ENCODE data around the gene APBB1IP. TPM values are rescaled to one million over a fixed set of nuclear protein-coding genes. Genes with fewer than 3 reads are reported as not detected.
"Not testable (repeated sequence)": the region's sequence is repeated elsewhere in the genome, so short reads cannot be mapped to it uniquely, and the experiment has no call there.

The APBB1IP gene
- total RNA-seq, 4 donors from 2014 or later: 1.0 to 4.5 (median 2.7) TPM

- Histone ChIP-seq H3K4me1 (peaks cover 4% of the 10 kb centered on the region), H3K27me3 (no peaks in the 10 kb centered on the region), H3K9me3 (no peaks in the 10 kb centered on the region), H3K27ac (peak overlapping the region; percentile 79), H3K36me3 (no peaks in the 10 kb centered on the region), H3K4me3 (no peak overlapping the region)
- WGBS: 41% methylated on average over 5 of the region's 5 CpGs
- no peak for TF ChIP-seq EP300 (IDR thresholded peaks at IDR 0.05)
- no peak for TF ChIP-seq POLR2AphosphoS5 (IDR thresholded peaks at IDR 0.05)
- TF ChIP-seq CTCF (IDR thresholded peaks at IDR 0.05): no peak
- no peak for TF ChIP-seq POLR2A (IDR thresholded peaks at IDR 0.05)
- no peak for DNase-seq (ENCODE audit: low spot score in 2 of 2)
Measured at GRCh38 chr10:26485150-26485941, 47.2 kb downstream of the APBB1IP start.

GRCh38 chr10:26486304-26486703, 48.2 kb downstream of the APBB1IP start:
- DNase-seq (ENCODE audit: low spot score in 2 of 2): no peak
- H3K27ac ChIP-seq: peak overlapping the region; percentile 79

GRCh38 chr10:26486990-26487850, 49.1 kb downstream of the APBB1IP start:
- TF ChIP-seq POLR2AphosphoS5 (IDR thresholded peaks at IDR 0.05) (no peak), POLR2A (IDR thresholded peaks at IDR 0.05) (no peak), EP300 (IDR thresholded peaks at IDR 0.05) (no peak), CTCF (IDR thresholded peaks at IDR 0.05) (no peak)
- H3K9me3 ChIP-seq: no peaks in the 10 kb centered on the region
- H3K4me3 ChIP-seq: no peak overlapping the region
- no peak for DNase-seq (ENCODE audit: low spot score in 2 of 2)
- H3K27me3 ChIP-seq: no peaks in the 10 kb centered on the region
- WGBS: 34% methylated on average over 11 of the region's 11 CpGs
- H3K36me3 ChIP-seq: no peaks in the 10 kb centered on the region
- peak overlapping the region; percentile 79 for H3K27ac ChIP-seq
- H3K4me1 ChIP-seq: peaks cover 4% of the 10 kb centered on the region

More at GRCh38 chr10:26486304-26486703, 48.2 kb downstream of the APBB1IP start:
- no peaks in the 10 kb centered on the region for H3K36me3 ChIP-seq
- H3K9me3 ChIP-seq: no peaks in the 10 kb centered on the region
- peaks cover 4% of the 10 kb centered on the region for H3K4me1 ChIP-seq
- WGBS: 31% methylated on average over 7 of the region's 7 CpGs
- no peaks in the 10 kb centered on the region for H3K27me3 ChIP-seq
- no peak overlapping the region for H3K4me3 ChIP-seq
- TF ChIP-seq POLR2A (IDR thresholded peaks at IDR 0.05) (no peak), EP300 (IDR thresholded peaks at IDR 0.05) (no peak), CTCF (IDR thresholded peaks at IDR 0.05) (no peak), POLR2AphosphoS5 (IDR thresholded peaks at IDR 0.05) (no peak)

- 88% methylated on average over 4 of the region's 4 CpGs for WGBS
- TF ChIP-seq POLR2A (IDR thresholded peaks at IDR 0.05): no peak
- no peak for TF ChIP-seq CTCF (IDR thresholded peaks at IDR 0.05)
- TF ChIP-seq EP300 (IDR thresholded peaks at IDR 0.05): no peak
- no peak for TF ChIP-seq POLR2AphosphoS5 (IDR thresholded peaks at IDR 0.05)
- H3K36me3 ChIP-seq: no peaks in the 10 kb centered on the region
- peaks cover 4% of the 10 kb centered on the region for H3K4me1 ChIP-seq
- H3K27ac ChIP-seq: no peak overlapping the region
- no peaks in the 10 kb centered on the region for H3K27me3 ChIP-seq
- DNase-seq (ENCODE audit: low spot score in 2 of 2): no peak
- H3K4me3 ChIP-seq: no peak overlapping the region
- no peaks in the 10 kb centered on the region for H3K9me3 ChIP-seq
Measured at GRCh38 chr10:26488344-26488743, 50.2 kb downstream of the APBB1IP start.

GRCh38 chr10:26489081-26489480, 50.9 kb downstream of the APBB1IP start:
- 78% methylated on average over 5 of the region's 5 CpGs for WGBS
- Histone ChIP-seq H3K27me3 (no peaks in the 10 kb centered on the region), H3K36me3 (no peaks in the 10 kb centered on the region), H3K4me3 (no peak overlapping the region), H3K27ac (no peak overlapping the region), H3K9me3 (no peaks in the 10 kb centered on the region), H3K4me1 (peaks cover 4% of the 10 kb centered on the region)
- no peak for DNase-seq (ENCODE audit: low spot score in 2 of 2)
- no peak for TF ChIP-seq EP300 (IDR thresholded peaks at IDR 0.05)
- TF ChIP-seq POLR2A (IDR thresholded peaks at IDR 0.05): no peak
- no peak for TF ChIP-seq CTCF (IDR thresholded peaks at IDR 0.05)
- no peak for TF ChIP-seq POLR2AphosphoS5 (IDR thresholded peaks at IDR 0.05)

GRCh38 chr10:26490367-26490766, 52.2 kb downstream of the APBB1IP start:
- not testable (repeated sequence) for H3K27me3 ChIP-seq; H3K4me1 ChIP-seq; DNase-seq (ENCODE audit: low spot score in 2 of 2); H3K36me3 ChIP-seq; H3K9me3 ChIP-seq; H3K27ac ChIP-seq; H3K4me3 ChIP-seq
- WGBS: 95% methylated on average over 7 of the region's 7 CpGs
